HEK293 (cell line): ENCODE results near the gene LEFTY1.

Experiments used
- BCL11A ChIP-seq: fragments of 450-650 bp; formaldehyde crosslinking; IDR thresholded peaks from 2 replicates; pipeline ENCODE4 v1.5.1; 2016; ENCODE audit warnings: low read depth, missing biosample characterization, missing genetic modification characterization
- BCL11B ChIP-seq: fragments of 450-650 bp; formaldehyde crosslinking; IDR thresholded peaks from 2 replicates; pipeline ENCODE4 v1.5.1; 2016; ENCODE audit warnings: low read depth, missing biosample characterization, missing genetic modification characterization
- ELK4 ChIP-seq: IDR thresholded peaks from 2 replicates; pipeline ENCODE4 v1.6.1; 2011; ENCODE audit warnings: mild to moderate bottlenecking, low read depth, low read length, borderline replicate concordance
- GLIS1 ChIP-seq: fragments of 450-650 bp; formaldehyde crosslinking; IDR thresholded peaks from 2 replicates; pipeline ENCODE4 v1.5.1; 2016; ENCODE audit warnings: missing biosample characterization, missing genetic modification characterization
- KLF10 ChIP-seq: fragments of 450-650 bp; IDR thresholded peaks from 2 replicates; pipeline ENCODE4 v1.5.1; 2018; ENCODE audit warnings: missing biosample characterization, mild to moderate bottlenecking, missing genetic modification characterization
- SP2 ChIP-seq: fragments of 450-650 bp; formaldehyde crosslinking; IDR thresholded peaks from 2 replicates; pipeline ENCODE4 v1.5.1; 2016; ENCODE audit warnings: missing biosample characterization, missing genetic modification characterization
- TRIM28 ChIP-seq: IDR thresholded peaks from 2 replicates; pipeline ENCODE4 v1.6.1; 2011; ENCODE audit warnings: low read length, control low read depth, borderline replicate concordance
- YY2 ChIP-seq: fragments of 450-650 bp; formaldehyde crosslinking; IDR thresholded peaks from 2 replicates; pipeline ENCODE4 v1.5.1; 2016; ENCODE audit warnings: missing biosample characterization, missing genetic modification characterization
- ZBTB20 ChIP-seq: fragments of 450-650 bp; formaldehyde crosslinking; IDR thresholded peaks from 2 replicates; pipeline ENCODE4 v1.5.1; 2016; ENCODE audit warnings: missing biosample characterization, missing genetic modification characterization
- ZFHX2 ChIP-seq: fragments of 450-650 bp; formaldehyde crosslinking; conservative IDR thresholded peaks from 2 replicates; pipeline ENCODE4 v1.5.1; 2016; ENCODE audit warnings: missing biosample characterization, missing genetic modification characterization
- ZFP37 ChIP-seq: fragments of 450-650 bp; formaldehyde crosslinking; IDR thresholded peaks from 2 replicates; pipeline ENCODE4 v1.5.1; 2016; ENCODE audit warnings: missing biosample characterization, missing genetic modification characterization
- ZNF2 ChIP-seq: fragments of 450-650 bp; formaldehyde crosslinking; IDR thresholded peaks from 2 replicates; pipeline ENCODE4 v1.5.1; 2016; ENCODE audit warnings: missing biosample characterization, missing genetic modification characterization
- ZNF223 ChIP-seq: fragments of 450-650 bp; formaldehyde crosslinking; IDR thresholded peaks from 2 replicates; pipeline ENCODE4 v1.5.1; 2016; ENCODE audit warnings: missing biosample characterization, missing genetic modification characterization
- ZNF341 ChIP-seq: fragments of 450-650 bp; formaldehyde crosslinking; IDR thresholded peaks from 2 replicates; pipeline ENCODE4; 2016; ENCODE audit warnings: low read depth, missing biosample characterization, missing genetic modification characterization
- ZNF398 ChIP-seq: fragments of 450-650 bp; formaldehyde crosslinking; IDR thresholded peaks from 2 replicates; pipeline ENCODE4 v1.5.1; 2017; ENCODE audit warnings: missing biosample characterization, missing genetic modification characterization
- ZNF501 ChIP-seq: fragments of 450-650 bp; formaldehyde crosslinking; IDR thresholded peaks from 2 replicates; pipeline ENCODE4 v1.5.1; 2016; ENCODE audit warnings: missing biosample characterization, missing genetic modification characterization
- ZNF560 ChIP-seq: fragments of 450-650 bp; formaldehyde crosslinking; IDR thresholded peaks from 2 replicates; pipeline ENCODE4 v1.5.1; 2017; ENCODE audit warnings: missing biosample characterization, missing genetic modification characterization, borderline replicate concordance
- ZNF600 ChIP-seq: fragments of 450-650 bp; formaldehyde crosslinking; IDR thresholded peaks from 2 replicates; pipeline ENCODE4 v1.5.1; 2016; ENCODE audit warnings: missing biosample characterization, missing genetic modification characterization
- ZNF76 ChIP-seq: fragments of 450-650 bp; formaldehyde crosslinking; IDR thresholded peaks from 2 replicates; pipeline ENCODE4; 2016; ENCODE audit warnings: low read depth, missing biosample characterization, missing genetic modification characterization, borderline replicate concordance
- ZSCAN30 ChIP-seq: fragments of 450-650 bp; IDR thresholded peaks from 2 replicates; pipeline ENCODE4 v1.5.1; 2018; ENCODE audit warnings: missing biosample characterization, mild to moderate bottlenecking, missing genetic modification characterization, moderate library complexity
- TF ChIP-seq, protein P1 (sequence below): fragments of 450-650 bp; formaldehyde crosslinking; IDR thresholded peaks from 2 replicates; pipeline ENCODE4 v1.5.1; 2016; ENCODE audit warnings: missing biosample characterization, missing genetic modification characterization
- TF ChIP-seq, protein P2 (sequence below): fragments of 450-650 bp; formaldehyde crosslinking; IDR thresholded peaks from 2 replicates; pipeline ENCODE4 v1.5.1; 2016; ENCODE audit warnings: missing biosample characterization, missing genetic modification characterization
- TF ChIP-seq, protein P3 (sequence below): fragments of 450-650 bp; formaldehyde crosslinking; IDR thresholded peaks from 2 replicates; pipeline ENCODE4 v1.5.1; 2016; ENCODE audit warnings: missing biosample characterization, missing genetic modification characterization
- TF ChIP-seq, protein P4 (sequence below): fragments of 450-650 bp; formaldehyde crosslinking; IDR thresholded peaks from 2 replicates; pipeline ENCODE4 v1.5.1; 2016; ENCODE audit warnings: missing biosample characterization, missing genetic modification characterization, borderline replicate concordance
- TF ChIP-seq, protein P5 (sequence below): fragments of 450-650 bp; formaldehyde crosslinking; IDR thresholded peaks from 2 replicates; pipeline ENCODE4 v1.5.0; 2017; ENCODE audit warnings: missing biosample characterization, missing genetic modification characterization, borderline replicate concordance

LEFTY1 gene

DNA sequence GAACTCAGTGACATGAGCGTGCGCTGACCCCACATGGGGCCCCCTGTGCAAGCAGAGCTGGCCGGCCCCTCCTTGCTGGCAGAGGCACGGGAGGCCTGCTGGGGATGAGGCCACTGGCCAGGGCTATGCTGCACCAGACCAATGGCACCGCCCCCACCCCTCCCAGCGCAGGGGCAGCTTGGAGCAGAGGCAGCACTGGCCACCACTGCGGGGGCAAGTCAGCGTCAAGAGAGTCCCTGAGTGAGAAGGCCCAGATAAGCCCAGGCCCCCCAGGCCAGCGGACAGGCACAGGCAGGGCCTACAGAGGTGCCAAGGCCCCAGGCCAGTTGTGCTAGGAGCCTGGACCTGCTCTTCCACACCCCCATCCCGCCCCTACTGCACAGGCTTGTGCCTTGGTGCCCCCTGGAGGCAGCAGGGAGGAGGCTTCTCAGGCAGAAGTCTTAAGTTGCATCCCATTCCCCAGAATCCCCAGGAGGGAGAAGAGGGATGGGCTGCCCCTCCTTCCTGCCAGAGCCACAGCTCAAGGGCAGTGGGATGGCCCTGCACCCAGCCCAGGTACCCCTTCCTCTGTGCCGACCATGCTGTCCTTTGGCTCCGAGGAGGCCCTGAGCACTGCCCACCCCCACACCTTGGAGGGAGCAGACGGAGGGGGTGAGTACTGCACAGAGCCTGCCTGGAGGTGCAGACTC, 43.2 kb downstream of the LEFTY1 start (continued):
- TF ChIP-seq BCL11B (tag by site-specific recombination) (peak; percentile 73; the same call in 1 of the 2 replicates), SP2 (tag by site-specific recombination) (0 out of 2 replicates have a peak, but pooled peaks have one; percentile 11), ZFHX2 (tag by site-specific recombination) (peak; percentile 34; the same call in 1 of the 2 replicates), ZNF341 (tag by site-specific recombination) (peak; percentile 87), YY2 (tag by site-specific recombination) (no peak), ZNF501 (tag by site-specific recombination) (peak; percentile 74), ZNF2 (peak; percentile 95), ZNF600 (tag by site-specific recombination) (peak; percentile 27; the same call in 1 of the 2 replicates), GLIS1 (peak; percentile 64), BCL11A (tag by site-specific recombination) (peak; percentile 60; the same call in 1 of the 2 replicates), KLF10 (peak; percentile 55; the same call in 1 of the 2 replicates), ZNF560 (tag by site-specific recombination) (no peak), ZNF398 (tag by site-specific recombination) (no peak), ZNF76 (tag by site-specific recombination) (0 out of 2 replicates have a peak, but pooled peaks have one; percentile 45), TRIM28 (no peak), ZNF223 (tag by site-specific recombination) (no peak), ZFP37 (tag by site-specific recombination) (peak; percentile 38; the same call in 1 of the 2 replicates), ZSCAN30 (tag by site-specific recombination) (peak; percentile 83), ZBTB20 (no peak), ELK4 (no peak)
- TF ChIP-seq, protein P1, sequence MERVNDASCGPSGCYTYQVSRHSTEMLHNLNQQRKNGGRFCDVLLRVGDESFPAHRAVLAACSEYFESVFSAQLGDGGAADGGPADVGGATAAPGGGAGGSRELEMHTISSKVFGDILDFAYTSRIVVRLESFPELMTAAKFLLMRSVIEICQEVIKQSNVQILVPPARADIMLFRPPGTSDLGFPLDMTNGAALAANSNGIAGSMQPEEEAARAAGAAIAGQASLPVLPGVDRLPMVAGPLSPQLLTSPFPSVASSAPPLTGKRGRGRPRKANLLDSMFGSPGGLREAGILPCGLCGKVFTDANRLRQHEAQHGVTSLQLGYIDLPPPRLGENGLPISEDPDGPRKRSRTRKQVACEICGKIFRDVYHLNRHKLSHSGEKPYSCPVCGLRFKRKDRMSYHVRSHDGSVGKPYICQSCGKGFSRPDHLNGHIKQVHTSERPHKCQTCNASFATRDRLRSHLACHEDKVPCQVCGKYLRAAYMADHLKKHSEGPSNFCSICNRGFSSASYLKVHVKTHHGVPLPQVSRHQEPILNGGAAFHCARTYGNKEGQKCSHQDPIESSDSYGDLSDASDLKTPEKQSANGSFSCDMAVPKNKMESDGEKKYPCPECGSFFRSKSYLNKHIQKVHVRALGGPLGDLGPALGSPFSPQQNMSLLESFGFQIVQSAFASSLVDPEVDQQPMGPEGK (tag by site-specific recombination), result peak; percentile 87
- TF ChIP-seq, protein P2, sequence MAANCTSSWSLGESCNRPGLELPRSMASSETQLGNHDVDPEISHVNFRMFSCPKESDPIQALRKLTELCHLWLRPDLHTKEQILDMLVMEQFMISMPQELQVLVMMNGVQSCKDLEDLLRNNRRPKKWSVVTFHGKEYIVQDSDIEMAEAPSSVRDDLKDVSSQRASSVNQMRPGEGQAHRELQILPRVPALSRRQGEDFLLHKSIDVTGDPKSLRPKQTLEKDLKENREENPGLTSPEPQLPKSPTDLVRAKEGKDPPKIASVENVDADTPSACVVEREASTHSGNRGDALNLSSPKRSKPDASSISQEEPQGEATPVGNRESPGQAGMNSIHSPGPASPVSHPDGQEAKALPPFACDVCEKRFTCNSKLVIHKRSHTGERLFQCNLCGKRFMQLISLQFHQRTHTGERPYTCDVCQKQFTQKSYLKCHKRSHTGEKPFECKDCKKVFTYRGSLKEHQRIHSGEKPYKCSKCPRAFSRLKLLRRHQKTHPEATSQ (tag by site-specific recombination), result no peak
- TF ChIP-seq, protein P3, sequence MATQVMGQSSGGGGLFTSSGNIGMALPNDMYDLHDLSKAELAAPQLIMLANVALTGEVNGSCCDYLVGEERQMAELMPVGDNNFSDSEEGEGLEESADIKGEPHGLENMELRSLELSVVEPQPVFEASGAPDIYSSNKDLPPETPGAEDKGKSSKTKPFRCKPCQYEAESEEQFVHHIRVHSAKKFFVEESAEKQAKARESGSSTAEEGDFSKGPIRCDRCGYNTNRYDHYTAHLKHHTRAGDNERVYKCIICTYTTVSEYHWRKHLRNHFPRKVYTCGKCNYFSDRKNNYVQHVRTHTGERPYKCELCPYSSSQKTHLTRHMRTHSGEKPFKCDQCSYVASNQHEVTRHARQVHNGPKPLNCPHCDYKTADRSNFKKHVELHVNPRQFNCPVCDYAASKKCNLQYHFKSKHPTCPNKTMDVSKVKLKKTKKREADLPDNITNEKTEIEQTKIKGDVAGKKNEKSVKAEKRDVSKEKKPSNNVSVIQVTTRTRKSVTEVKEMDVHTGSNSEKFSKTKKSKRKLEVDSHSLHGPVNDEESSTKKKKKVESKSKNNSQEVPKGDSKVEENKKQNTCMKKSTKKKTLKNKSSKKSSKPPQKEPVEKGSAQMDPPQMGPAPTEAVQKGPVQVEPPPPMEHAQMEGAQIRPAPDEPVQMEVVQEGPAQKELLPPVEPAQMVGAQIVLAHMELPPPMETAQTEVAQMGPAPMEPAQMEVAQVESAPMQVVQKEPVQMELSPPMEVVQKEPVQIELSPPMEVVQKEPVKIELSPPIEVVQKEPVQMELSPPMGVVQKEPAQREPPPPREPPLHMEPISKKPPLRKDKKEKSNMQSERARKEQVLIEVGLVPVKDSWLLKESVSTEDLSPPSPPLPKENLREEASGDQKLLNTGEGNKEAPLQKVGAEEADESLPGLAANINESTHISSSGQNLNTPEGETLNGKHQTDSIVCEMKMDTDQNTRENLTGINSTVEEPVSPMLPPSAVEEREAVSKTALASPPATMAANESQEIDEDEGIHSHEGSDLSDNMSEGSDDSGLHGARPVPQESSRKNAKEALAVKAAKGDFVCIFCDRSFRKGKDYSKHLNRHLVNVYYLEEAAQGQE (tag by site-specific recombination), result no peak
- TF ChIP-seq, protein P4, sequence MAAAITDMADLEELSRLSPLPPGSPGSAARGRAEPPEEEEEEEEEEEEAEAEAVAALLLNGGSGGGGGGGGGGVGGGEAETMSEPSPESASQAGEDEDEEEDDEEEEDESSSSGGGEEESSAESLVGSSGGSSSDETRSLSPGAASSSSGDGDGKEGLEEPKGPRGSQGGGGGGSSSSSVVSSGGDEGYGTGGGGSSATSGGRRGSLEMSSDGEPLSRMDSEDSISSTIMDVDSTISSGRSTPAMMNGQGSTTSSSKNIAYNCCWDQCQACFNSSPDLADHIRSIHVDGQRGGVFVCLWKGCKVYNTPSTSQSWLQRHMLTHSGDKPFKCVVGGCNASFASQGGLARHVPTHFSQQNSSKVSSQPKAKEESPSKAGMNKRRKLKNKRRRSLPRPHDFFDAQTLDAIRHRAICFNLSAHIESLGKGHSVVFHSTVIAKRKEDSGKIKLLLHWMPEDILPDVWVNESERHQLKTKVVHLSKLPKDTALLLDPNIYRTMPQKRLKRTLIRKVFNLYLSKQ, result no peak
- TF ChIP-seq, protein P5, sequence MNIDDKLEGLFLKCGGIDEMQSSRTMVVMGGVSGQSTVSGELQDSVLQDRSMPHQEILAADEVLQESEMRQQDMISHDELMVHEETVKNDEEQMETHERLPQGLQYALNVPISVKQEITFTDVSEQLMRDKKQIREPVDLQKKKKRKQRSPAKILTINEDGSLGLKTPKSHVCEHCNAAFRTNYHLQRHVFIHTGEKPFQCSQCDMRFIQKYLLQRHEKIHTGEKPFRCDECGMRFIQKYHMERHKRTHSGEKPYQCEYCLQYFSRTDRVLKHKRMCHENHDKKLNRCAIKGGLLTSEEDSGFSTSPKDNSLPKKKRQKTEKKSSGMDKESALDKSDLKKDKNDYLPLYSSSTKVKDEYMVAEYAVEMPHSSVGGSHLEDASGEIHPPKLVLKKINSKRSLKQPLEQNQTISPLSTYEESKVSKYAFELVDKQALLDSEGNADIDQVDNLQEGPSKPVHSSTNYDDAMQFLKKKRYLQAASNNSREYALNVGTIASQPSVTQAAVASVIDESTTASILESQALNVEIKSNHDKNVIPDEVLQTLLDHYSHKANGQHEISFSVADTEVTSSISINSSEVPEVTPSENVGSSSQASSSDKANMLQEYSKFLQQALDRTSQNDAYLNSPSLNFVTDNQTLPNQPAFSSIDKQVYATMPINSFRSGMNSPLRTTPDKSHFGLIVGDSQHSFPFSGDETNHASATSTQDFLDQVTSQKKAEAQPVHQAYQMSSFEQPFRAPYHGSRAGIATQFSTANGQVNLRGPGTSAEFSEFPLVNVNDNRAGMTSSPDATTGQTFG (tag by site-specific recombination), result no peak
